Erythroblast (primary cell): ENCODE measurements around the gene PLSCR4.
A peak's percentile ranks its signal among the peaks of the same experiment; 100 is the strongest.

ENCODE experiments used
- DNase-seq, 2 experiments: peaks; one replicate each; lab custom pipeline; 2025; lab: John Stamatoyannopoulos, UW
- GATA1 ChIP-seq: IDR thresholded peaks from 2 replicates; pipeline ENCODE4 v1.6.1; 2011; ENCODE audit warnings: low read depth, mild to moderate bottlenecking, control low read depth, low read length, moderate library complexity
- POLR2A ChIP-seq: IDR thresholded peaks from 2 replicates; pipeline ENCODE4 v1.6.1; 2011; ENCODE audit warnings: mild to moderate bottlenecking, low read length

The PLSCR4 gene

DNA sequence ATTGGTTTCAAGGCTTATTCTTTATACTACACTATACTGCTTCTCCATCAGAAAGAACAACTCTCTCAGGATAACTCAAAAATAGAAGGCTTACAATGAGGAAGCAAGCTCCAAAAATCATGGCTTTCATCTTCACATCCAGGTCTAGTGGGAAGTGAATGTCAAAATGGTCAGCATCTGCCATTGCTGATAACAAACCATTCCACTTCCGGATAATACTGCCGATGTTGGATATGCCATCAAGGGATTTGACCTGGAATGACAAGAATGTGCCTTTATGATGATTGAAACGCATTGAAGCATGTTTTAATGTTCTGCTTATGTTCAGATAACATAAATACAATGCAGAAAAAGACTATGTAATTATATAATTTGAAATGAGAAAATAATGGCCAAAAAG is 55.9 kb downstream of the PLSCR4 start:
- TF ChIP-seq GATA1 (no peak), POLR2A (no peak)
- DNase-seq, result no peak

DNA sequence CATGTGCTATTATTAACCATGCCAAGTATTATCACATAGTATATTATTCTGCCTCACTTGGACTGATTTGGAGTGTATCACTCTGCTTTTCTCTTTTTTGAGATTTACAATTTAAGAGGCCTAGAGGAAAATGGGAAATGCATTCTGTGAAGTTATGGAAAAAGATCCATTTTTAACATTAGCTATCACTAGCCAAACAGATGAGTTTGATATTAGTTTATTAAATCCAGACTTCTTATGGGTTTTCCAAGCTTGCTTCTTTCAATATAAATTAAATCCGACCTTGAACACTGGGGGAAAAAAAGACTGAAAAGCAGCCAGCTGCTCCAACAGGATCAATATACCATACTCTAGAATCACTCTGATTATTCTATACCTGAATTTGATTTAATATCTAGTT is 59.9 kb downstream of the PLSCR4 start:
- DNase-seq, result no peak
- TF ChIP-seq GATA1, result no peak
- TF ChIP-seq POLR2A, result no peak

DNA sequence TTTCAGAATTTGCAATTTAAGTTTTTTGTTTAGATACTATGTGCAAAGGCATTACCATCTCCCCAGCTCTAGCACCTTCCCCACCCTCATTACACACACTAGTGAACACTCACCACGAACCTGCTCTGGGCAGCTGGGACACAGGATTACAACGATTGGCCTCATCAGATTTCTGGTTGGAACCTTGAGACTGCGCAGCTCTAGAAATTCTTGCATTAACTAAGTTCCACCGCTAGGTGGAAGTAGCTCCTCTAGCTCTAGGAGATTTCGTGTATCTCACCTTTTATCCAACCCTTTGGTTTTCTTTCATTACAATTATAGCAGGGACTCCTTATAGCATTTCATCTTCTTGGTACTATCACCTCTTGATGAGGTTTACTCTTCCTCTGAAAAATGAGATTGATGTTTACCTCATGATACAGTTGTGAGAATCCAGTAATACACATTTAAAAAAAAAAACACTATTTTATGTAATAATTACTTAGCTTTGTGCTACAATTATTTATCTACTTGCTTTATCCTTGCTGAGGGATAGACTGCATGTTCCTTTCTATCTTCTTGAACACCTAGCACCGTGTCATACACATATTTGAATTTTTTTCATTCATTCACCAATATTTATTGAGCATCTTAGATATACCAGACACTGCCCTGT is 61.3 kb downstream of the PLSCR4 start:
- peak; percentile 43 to 64 for DNase-seq
- no peak for TF ChIP-seq POLR2A
- TF ChIP-seq GATA1, result no peak

DNA sequence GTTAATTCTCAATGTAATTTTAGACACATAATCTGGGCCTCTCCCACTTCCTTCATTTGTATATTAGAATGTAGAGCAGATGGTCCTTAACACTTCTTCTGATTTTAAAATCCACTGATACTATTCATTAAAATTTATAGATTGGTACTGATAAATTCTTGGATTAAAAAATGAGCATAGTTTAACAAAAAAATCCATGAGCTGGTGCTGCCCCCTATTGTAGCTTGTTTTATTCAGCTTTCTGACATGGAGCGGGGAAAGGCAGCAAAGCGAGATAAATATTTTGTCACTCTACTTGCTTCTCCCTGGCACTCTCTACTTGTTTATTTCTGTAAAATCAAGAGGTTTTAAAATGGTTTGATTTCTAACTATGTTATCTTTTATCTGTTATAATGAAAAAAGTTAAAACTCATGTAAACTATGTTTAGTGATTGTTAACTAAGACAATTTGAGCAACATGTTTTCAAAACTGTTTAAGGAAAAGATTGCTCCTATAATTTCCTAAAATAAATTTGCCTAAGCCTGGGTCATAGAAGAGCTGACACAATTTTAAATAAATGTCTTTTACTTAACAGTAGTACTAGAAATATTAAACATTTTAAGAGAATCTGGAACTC is 63.5 kb downstream of the PLSCR4 start:
- TF ChIP-seq GATA1 (no peak), POLR2A (no peak)
- DNase-seq, result peak; percentile 11 to 13

DNA sequence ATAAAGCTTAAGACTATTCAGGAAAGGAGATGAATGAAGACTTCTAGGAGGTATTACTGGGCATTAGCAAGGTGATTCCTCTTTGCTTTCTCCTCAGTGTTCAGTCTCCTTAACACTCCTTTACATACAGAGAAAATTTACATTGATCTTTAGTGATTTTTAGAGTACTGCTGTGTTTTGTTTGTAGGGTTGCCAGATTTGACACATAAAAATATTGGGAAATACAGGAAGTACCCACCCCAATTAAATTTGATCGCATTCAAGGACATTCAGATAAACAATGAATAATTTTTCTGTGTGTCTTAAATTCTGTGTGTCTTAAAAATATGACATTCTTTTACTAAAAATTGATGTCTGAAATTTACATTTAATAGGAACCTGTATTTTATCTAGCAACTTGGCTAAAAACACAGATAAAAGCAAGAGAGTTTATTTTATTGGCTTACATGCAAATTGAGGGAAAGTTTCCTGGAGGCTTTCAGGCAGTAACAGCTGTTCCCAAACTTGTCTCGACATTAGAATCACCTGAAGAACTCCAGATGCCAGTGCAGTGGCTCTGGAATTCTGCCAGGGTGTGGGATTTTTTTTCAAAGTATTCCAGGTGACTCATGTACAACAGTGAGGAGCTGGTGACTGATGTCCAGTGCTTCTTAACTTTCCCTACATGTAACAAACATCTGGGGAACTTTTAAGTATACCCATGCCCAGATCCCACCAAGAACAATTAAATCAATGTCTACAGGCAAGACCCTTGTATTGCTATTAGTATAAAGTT is 66.5 kb downstream of the PLSCR4 start:
- TF ChIP-seq POLR2A (no peak), GATA1 (no peak)
- no peak for DNase-seq

DNA sequence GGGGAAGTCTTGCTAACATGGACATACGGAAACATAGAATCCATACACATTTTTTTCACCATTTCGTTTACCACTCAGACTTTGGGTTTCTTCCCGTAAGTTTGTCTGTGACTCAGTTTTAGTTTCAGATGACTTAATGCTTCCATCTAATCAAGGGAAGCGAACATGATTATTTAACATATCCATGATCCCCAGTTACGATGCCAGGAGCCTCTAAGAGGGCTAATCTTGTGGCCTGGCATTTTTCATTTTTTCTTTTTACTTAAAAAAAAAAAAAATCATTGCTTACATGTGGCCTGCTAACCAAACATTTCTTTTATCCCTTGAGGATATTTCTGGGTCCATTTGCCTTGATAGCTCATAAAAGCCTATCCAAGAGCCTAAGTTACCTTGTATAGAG is 69.7 kb downstream of the PLSCR4 start:
- TF ChIP-seq GATA1 (no peak), POLR2A (no peak)
- DNase-seq, result no peak

DNA sequence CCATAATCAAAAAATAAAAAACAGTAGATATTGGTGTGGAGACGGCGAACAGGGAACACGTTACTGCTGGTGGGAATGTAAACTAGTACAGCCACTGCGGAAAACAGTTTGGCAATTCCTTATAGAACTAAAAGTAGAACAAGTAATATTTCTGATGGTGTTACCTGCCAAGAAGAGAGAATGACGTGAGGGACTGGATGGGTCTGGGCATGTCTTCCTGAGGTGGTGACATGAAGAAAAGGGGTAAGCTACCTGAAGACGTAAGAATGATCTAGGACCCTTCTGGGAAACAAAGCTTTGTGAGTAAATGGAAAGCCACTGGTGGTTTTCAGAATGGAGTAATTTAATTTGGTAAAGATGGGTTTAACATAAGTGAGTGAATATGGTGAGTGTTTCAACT is 70.5 kb downstream of the PLSCR4 start:
- no peak for TF ChIP-seq GATA1
- no peak for TF ChIP-seq POLR2A
- no peak for DNase-seq

DNA sequence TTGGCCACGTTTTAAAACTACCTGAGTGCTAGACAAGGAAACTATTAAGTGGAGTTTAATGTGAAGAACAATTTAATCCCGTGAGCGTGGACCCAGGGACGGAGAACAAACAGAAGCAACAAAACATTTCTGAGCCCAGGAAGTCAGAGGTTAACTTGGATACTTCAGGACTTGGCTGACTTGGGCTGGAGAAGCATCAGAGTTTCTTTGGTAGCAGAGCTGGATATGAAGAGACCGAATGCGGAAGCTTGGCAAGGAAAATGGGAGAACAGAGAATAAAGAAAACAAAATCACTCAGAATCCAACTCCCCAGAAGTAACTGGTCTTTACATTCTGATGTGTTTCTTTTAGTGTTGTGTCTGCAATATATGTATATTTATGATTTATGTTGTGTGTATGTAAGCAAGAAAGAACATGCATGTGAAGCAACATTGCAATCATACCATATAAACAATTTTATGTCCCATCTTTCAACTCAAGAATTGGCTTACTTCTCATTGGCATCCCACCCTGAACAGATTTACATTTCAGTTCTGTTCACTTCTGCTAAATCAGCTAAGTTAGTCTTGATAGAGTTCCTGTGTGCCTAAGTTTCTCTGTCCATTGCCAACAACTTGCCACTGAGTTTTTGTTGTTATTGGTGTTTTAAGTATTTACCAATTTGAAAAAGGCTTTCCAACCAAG is 72.8 kb downstream of the PLSCR4 start:
- TF ChIP-seq POLR2A (no peak), GATA1 (no peak)
- DNase-seq, result no peak

DNA sequence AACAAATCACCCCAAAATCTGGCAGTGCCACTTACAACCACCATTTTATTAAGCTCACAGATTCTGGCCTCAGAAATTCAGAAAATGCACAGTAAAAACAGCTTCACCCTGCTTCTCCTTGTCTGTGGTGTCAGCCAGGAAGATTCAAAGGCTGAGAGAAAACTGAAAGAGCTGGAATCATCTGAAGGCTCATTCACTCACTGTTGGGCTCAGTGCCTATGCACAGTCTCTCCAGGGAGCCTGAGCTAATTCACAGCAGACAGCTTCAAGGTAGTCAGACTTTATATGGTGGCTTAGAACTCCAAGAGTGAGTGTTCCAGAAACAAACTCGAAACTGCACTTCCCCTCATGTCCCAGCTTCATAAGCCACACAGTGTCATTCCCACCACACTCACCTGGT is 73.4 kb downstream of the PLSCR4 start:
- TF ChIP-seq POLR2A (no peak), GATA1 (no peak)
- DNase-seq, result no peak

DNA sequence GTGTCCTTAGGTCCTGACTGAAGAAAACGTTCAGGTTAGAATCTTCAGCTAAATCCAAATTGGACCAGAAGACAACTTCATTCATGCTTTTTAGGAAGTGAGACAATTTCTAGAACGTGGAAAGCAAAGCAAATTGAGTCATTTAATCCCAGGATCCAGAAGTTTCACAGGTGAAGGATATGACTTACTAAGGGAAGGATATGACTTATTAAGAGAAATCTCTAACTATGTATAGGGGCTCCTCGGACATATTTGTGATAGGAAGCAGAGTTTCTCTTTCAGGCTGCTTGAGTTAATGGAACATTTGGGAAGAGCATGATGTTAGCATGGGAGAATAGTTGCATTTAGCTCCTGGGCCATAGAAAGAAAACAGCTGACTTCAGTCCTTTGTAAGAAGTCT is 73.8 kb downstream of the PLSCR4 start:
- TF ChIP-seq GATA1, result no peak
- TF ChIP-seq POLR2A, result no peak

DNA sequence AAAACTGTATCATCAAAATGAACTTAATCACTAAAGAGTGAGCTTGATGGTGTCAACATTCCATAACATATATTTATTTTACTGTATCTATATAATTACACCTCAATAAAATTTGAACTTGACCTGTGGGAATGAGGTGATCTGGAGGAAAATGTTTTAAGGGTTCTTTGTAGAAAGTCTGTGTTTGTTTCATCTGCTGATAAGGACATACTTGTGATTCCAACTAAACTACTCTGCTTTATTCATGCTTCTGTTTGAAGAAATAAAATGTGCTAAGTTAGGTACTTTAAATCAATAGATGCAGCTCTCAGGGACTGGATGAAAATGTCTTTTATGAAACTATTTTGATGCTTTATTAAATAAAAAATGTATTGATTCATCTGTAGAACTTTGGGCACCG is 78.3 kb downstream of the PLSCR4 start:
- TF ChIP-seq POLR2A, result no peak
- no peak for TF ChIP-seq GATA1
- DNase-seq, result no peak

More for the DNA sequence above, 73.8 kb downstream of the PLSCR4 start:
- DNase-seq, result no peak

DNA sequence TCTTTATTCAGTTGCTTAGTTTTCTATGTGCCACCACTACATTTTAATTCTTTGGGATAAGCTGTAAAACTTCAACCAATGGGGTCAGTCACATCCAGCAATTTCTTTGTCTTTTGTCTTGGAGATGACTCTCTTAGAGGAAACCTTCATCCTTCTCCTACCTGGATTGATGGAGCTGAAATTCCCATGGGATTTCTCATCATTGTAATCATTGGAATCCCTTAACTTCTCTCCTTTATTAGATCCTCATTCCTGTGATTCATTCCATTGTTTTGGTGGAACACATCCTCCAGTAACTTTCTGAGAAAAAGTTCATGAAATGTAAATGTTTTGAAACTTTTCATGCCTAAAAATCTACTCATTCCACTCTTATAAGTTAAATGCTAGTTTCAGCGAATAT is 80.3 kb downstream of the PLSCR4 start:
- TF ChIP-seq POLR2A, result no peak
- no peak for DNase-seq

DNA sequence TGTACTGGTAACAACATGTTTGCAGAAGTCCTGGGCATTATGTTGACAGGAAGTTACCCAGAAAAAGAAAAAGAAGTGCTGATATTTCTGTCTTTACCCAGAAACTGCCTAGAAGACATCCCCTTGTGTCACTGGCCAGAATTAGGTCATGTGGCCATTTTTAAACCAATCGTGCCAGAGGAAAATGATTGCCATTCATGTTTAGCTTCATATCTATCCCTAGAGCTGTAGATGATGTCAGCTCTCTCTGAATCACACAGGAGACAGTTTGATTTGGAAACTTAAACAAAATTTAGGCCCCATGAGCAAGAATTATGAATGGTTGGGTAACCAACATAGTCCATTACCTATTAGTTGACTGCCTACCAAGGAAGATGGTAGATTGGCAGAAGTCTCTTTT is 81.0 kb downstream of the PLSCR4 start:
- no peak for DNase-seq
- TF ChIP-seq POLR2A (no peak), GATA1 (no peak)

DNA sequence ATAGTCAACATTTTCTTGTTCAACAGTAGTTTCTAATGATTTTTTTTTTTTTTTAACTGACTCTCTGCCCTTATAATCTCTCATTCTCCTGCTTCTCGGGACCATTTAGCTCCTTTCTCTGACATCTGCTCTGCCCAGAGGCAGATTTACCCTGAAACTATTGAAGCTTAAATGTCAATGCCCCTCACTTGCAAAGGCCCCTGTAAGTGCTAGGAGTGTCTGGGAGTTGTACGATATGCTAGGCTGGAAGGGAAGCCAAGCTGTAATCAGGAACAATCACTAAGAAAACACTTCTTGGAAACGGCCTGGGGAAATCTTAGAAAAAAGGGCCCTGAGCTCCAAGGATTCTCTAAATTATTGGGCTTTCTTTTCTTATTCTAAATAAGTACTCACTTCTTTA is 84.1 kb downstream of the PLSCR4 start:
- no peak for TF ChIP-seq GATA1
- TF ChIP-seq POLR2A, result no peak
- no peak for DNase-seq
